ENCODE results near the gene NPBWR2. TPM values are rescaled to one million over a fixed set of nuclear protein-coding genes. Genes with fewer than 3 reads are reported as not detected.

Gene NPBWR2
- total RNA-seq, 1 donor from 2014 or later = not detected

DNA sequence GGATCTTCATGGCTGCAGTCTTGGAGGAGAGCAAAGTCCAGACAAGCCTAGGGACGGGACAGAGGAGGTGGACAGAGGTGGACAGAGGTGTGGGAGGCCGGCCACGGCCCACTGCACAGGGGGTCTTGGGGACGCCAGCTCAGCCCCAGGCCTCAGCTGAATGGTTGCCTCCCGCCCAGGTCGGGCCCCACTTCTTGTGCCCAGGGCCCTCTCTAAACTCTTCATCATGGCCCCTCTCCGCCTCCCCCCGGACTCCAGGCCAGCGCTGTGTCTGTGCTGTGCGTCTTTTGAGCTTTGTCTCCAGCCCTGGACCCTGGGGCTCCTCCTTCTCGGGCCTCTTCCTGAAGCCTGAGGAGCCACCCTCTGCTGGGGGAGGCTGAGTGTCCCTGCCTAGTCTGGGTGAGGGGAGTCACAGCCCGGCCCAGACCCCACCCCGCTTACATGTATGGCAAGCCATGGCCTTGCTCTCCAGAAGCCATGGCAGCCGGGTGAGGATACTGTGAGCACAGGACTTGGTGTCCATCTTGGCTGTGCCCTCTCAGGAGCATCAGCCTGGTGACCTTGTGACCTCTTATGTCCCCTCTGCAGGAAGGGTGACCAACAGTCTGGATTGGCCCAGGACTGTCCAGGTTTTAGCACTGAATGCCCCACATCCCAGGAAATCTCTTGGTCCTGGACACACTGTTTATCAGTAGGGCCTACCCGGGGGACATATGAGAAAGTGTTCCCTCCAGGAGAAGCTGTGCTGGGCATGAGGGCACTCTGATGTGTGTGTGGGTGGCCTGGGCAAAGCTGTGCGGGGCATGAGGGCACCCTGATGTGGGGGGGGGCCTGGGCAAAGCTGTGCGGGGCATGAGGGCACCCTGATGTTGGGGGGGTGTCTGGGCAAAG is 9.4 kb upstream of the NPBWR2 start:
- Mint-ChIP-seq H3K4me3 (no peak overlapping the region), H3K36me3 (ENCODE audit: low read depth) (no peaks in the 10 kb centered on the region), H3K27ac (no peak overlapping the region), H3K27me3 (peaks cover 6% of the 10 kb centered on the region), H3K4me1 (peaks cover 9% of the 10 kb centered on the region), H3K9me3 (no peaks in the 10 kb centered on the region)
- DNase-seq = peak; percentile 51
- intact Hi-C loops (cut with micrococcal nuclease) = no loop called here

DNA sequence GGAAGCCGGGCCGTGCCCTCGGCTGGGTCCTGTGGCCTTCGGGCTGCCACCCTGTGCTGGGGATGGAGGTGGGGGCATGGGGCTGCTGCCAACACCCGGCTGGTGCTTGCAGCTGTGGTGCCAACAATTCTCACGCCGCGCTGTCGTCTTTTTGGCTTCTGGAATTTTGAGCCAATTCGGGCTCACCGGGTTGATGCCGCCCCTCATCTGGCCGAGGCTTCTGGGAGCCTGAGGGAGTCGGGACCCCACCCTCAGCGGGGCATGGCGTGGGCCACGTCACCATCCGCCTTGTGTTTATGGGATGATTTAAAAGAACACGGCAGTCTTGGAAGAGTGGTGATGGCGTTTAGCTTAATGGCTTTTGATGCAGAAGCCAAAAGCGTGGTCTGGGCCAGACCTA is 8.7 kb upstream of the NPBWR2 start:
- peaks cover 9% of the 10 kb centered on the region for H3K4me1 Mint-ChIP-seq
- intact Hi-C loops (cut with micrococcal nuclease) = no loop called here
- no peaks in the 10 kb centered on the region for H3K27me3 Mint-ChIP-seq
- H3K4me3 Mint-ChIP-seq = no peak overlapping the region
- DNase-seq = peak; percentile 51
- H3K9me3 Mint-ChIP-seq = no peaks in the 10 kb centered on the region
- no peaks in the 10 kb centered on the region for H3K36me3 Mint-ChIP-seq (ENCODE audit: low read depth)
- H3K27ac Mint-ChIP-seq = no peak overlapping the region

DNA sequence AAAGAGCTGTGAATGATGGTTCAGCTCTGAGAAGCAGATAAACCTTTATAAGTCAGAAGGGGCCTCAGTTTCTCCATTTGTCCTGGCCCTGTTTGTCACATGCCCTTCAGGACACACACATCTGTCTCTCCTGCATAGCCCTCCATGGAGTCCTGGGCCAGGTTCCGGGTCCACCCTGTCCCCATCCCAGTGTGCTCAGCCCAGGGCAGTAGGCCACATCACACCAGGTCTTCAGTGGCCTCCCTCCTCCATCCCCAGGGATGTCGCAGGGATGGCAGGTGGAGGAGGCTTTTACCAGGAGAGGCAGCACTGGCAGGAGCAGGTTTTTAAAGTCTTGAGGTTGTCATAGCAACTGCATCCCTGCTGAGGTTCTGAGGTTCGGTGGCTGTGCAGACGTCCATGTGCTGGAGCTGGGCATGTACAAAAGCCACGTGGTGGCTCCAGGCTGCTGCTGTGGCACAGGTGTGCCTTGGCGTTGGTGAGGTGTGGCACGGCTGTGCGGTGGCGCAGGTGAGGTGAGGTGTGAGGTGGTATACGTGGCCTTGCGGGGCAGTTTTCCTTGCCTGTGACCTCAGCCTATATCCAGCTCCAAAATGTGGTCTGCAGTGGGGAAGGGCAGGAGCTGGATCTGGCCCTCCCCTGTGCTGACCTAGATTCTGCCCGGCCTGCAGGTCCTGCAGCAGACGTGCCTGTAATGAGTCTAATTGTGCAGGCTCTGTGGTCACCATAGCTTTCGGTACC is 8.0 kb upstream of the NPBWR2 start:
- Mint-ChIP-seq H3K27me3 (no peaks in the 10 kb centered on the region), H3K27ac (no peak overlapping the region), H3K9me3 (no peaks in the 10 kb centered on the region), H3K4me1 (peaks cover 7% of the 10 kb centered on the region), H3K4me3 (no peak overlapping the region), H3K36me3 (ENCODE audit: low read depth) (no peaks in the 10 kb centered on the region)
- intact Hi-C loops (cut with micrococcal nuclease) = no loop called here
- peak; percentile 55 for DNase-seq

DNA sequence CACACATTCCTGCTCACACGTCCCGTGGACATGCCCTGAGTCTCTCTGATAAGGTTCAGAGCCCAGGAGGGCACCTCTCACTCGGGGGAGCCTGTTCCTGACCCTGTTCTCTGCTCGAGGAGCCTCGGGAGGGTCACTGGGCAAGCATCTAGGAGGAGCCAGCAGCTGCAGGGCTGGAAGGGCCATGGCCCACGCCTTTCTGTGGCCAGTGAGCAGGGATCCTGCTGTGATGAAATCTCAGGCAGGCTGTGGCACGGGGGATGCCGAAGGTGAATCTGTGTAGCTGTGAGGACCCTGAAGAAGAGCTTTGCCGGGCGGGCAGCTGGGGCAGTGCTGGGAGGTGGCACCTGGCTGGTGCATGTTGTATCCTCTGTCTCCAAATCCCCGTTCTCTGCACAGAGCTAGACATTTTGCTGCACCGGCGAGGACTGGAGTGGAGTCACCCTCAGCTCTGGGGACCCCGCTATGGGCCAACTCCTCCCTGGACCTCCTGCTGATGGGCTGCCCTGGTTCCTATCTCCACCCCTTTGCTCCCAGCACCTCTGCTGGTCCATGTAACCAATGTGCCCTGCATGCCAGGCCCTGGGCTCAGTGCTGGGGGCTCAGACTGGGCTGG is 7.1 kb upstream of the NPBWR2 start:
- intact Hi-C loops (cut with micrococcal nuclease) = no loop called here
- Mint-ChIP-seq H3K4me1 (no peaks in the 10 kb centered on the region), H3K9me3 (no peaks in the 10 kb centered on the region), H3K36me3 (ENCODE audit: low read depth) (no peaks in the 10 kb centered on the region), H3K27ac (no peak overlapping the region), H3K4me3 (no peak overlapping the region), H3K27me3 (no peaks in the 10 kb centered on the region)
- DNase-seq = peak; percentile 52

DNA sequence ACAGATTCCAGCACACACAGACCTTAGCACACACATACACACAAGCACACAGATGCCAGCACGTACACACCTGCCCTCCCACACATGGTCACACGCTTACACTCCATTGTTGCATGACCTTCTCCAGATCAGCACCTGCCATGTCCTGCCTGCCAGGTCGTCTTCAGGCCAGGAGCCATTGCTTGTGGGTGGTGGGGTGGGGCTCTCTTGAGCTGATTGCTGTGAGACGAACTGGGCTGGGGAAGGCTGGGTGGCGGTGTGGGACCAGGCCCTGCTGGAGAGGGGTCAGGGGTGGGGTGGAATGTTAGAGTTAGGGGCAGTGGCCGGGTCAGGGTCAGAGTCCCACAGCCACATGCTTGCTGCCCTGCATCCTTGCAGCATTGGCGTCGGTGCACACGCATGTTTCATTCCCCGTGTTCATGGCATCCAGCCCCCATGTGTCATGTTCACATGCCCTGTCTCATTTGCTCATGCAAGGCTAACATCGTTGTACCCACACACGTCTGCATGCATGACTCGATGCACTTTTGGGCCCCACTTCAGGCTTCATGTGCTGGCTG is 6.5 kb upstream of the NPBWR2 start:
- H3K27ac Mint-ChIP-seq = no peak overlapping the region
- no peak overlapping the region for H3K4me3 Mint-ChIP-seq
- intact Hi-C loops (cut with micrococcal nuclease) = no loop called here
- no peaks in the 10 kb centered on the region for H3K36me3 Mint-ChIP-seq (ENCODE audit: low read depth)
- peak; percentile 48 for DNase-seq
- no peaks in the 10 kb centered on the region for H3K9me3 Mint-ChIP-seq
- no peaks in the 10 kb centered on the region for H3K4me1 Mint-ChIP-seq
- H3K27me3 Mint-ChIP-seq = no peaks in the 10 kb centered on the region

DNA sequence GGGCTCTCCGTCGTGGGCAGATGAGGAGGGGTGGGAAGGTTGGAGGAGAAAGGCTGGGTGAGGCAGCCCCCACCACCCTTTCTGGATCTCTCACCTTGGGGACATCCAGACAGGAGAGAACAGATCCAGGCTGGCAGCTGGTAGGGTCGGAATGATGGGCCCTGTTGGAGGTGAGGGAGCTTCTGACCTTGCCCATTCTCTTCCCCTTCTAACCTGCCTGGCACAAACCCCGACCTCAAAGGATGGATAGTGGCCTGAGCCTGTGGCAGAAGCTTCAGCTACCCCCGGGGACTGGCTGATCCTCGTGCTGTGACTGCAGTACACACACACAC is 6.0 kb upstream of the NPBWR2 start:
- no peak overlapping the region for H3K27ac Mint-ChIP-seq
- intact Hi-C loops (cut with micrococcal nuclease) = no loop called here
- no peaks in the 10 kb centered on the region for H3K9me3 Mint-ChIP-seq
- H3K4me3 Mint-ChIP-seq = no peak overlapping the region
- H3K27me3 Mint-ChIP-seq = no peaks in the 10 kb centered on the region
- no peak for DNase-seq
- H3K36me3 Mint-ChIP-seq (ENCODE audit: low read depth) = no peaks in the 10 kb centered on the region
- H3K4me1 Mint-ChIP-seq = no peaks in the 10 kb centered on the region

DNA sequence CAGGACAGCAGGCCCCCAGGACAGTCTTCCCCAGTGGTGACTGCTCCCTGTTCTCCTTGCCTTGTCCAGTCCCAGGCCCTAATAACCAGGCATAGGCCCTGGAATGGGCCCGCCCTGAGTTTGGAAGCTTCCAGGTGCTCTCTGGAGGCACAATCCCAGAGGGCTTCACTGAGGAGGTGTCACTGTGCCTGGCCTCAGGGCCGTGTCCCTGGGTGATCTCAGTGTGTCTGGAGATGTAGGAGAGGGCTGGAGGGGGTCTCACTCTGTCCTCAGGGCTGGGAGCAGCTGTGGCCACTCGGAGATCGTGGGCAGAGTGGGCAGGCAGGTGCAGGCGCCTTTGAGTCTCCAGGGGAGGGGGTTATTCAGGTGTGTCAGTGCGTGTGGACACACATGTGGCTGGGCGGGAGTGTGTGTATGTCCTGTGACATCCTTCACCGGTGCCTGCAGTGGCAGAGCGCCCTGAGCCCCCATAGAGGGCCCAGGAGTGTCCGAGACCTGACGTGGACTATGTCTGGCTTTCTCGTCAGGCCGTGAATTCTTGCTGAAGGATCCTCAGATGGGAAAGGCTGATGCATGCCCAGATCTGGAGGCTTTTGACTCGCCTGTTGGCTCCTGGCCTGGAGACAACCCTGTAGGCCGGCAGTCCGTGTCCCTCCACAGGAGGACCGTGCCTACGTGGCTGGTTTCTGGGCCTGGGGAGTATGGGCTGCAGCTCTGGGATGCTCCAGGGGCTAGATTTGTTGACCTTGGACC is 5.5 kb upstream of the NPBWR2 start:
- Mint-ChIP-seq H3K4me1 (no peaks in the 10 kb centered on the region), H3K36me3 (ENCODE audit: low read depth) (no peaks in the 10 kb centered on the region), H3K9me3 (no peaks in the 10 kb centered on the region), H3K4me3 (no peak overlapping the region), H3K27me3 (peaks cover under 1% of the 10 kb centered on the region), H3K27ac (no peak overlapping the region)
- intact Hi-C loops (cut with micrococcal nuclease) = no loop called here
- peak; percentile 54 for DNase-seq

DNA sequence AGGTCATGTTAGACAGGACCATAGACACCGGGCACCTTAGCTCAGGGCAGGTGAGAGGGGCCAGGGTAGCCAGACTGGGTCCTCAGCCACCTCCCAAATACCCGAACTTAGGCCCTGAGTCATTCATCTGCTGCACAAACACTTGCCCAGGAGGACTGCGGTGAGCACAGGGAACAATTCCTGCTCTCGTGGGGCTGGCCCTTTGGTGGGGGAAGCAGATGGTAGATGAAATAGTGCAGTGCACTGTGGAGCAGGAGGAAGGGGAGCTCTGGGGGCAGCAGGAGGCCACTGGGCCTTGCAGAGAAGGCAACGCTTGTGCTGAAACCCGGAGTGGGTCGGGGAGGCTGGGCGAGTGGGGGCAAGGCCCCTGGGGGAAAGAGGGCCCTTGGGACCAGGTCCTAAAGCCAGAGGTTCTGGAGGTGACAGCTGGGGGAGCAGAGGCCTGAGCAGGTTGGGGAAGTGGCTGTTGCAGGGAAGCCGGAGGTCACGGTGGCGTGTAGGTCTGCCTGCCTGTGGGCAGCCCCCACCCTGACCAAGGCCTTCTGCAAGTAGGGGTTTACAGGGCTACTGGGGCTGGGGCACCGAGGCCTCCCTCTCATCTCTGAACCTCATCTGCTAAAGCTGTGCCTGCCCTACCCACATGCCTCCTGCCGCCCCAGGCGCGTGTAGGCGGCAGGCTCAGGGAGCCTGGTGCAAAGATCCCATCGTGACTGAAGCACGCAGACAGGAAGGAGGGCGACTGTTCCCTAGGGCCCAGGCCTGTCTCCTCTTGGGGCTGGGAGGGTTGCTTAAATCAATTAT is 4.7 kb upstream of the NPBWR2 start:
- Mint-ChIP-seq H3K27me3 (peaks cover 2% of the 10 kb centered on the region), H3K4me3 (no peak overlapping the region), H3K27ac (no peak overlapping the region), H3K36me3 (ENCODE audit: low read depth) (no peaks in the 10 kb centered on the region), H3K4me1 (no peaks in the 10 kb centered on the region), H3K9me3 (no peaks in the 10 kb centered on the region)
- DNase-seq = peak; percentile 52
- intact Hi-C loops (cut with micrococcal nuclease) = no loop called here

DNA sequence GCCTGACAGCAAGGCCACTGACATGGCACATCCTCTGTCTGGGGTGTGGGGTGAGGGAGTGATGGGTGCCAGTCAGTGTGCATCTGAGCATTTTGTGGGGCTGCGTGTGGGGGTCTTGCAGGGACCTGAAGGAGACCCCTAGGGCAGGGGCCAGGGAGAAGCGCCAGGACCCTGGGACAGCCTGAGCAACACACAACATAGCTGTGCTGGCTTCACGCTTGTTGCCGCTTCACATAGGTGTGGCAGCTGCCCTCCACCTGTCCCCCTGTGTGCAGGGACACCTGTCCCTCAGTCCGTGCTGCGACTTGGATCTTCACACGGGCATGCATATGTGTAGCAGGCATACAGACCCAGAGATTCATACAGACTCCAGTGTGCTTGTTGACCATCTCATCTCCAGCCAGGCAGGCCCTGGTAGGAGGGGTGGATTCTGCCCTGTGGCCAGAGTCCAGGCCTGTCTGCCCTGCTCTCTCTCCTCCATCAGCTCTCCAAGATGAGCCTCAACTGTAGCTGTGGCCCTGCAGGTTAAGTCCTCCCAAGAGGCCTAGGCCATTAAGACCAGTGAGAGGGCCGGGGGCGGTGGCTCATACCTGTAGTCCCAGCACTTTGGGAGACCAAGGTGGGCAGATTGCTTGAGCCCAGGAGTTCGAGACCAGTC is 3.2 kb upstream of the NPBWR2 start:
- Mint-ChIP-seq H3K4me1 (no peaks in the 10 kb centered on the region), H3K36me3 (ENCODE audit: low read depth) (no peaks in the 10 kb centered on the region), H3K4me3 (no peak overlapping the region), H3K27me3 (peaks cover 5% of the 10 kb centered on the region), H3K27ac (no peak overlapping the region), H3K9me3 (no peaks in the 10 kb centered on the region)
- intact Hi-C loops (cut with micrococcal nuclease) = no loop called here
- peak; percentile 54 for DNase-seq

DNA sequence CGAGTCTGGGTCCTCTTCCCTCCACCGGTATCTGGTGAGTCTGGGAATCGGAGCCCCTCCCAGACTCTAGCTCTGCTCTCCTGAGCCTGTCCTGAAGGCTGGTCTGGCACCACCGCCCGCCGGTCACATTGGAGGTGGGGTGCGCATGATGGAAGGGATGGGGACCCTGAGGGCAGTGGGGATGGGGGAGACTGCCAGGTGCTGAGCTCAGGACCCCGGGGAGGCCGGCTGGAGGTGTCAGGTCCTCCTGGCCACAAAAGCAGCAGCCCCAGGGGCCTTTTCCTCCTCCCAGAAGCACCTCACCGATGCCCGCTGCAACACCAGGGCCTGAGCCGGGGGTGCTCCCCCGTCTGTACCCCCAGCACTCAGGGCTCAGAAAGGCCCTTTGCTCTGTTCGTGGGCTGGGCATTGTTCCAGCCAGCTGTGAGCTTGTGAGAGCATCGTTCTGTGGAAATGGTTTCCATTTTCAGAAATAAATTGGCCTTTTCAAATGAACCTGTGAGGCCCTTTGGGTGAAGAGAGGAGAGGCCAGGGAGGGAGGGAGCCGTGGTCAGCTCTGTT is 2.5 kb upstream of the NPBWR2 start:
- intact Hi-C loops (cut with micrococcal nuclease) = no loop called here
- Mint-ChIP-seq H3K27ac (no peak overlapping the region), H3K4me1 (no peaks in the 10 kb centered on the region), H3K4me3 (no peak overlapping the region), H3K36me3 (ENCODE audit: low read depth) (no peaks in the 10 kb centered on the region), H3K27me3 (peaks cover 5% of the 10 kb centered on the region), H3K9me3 (no peaks in the 10 kb centered on the region)
- DNase-seq = peak; percentile 48

DNA sequence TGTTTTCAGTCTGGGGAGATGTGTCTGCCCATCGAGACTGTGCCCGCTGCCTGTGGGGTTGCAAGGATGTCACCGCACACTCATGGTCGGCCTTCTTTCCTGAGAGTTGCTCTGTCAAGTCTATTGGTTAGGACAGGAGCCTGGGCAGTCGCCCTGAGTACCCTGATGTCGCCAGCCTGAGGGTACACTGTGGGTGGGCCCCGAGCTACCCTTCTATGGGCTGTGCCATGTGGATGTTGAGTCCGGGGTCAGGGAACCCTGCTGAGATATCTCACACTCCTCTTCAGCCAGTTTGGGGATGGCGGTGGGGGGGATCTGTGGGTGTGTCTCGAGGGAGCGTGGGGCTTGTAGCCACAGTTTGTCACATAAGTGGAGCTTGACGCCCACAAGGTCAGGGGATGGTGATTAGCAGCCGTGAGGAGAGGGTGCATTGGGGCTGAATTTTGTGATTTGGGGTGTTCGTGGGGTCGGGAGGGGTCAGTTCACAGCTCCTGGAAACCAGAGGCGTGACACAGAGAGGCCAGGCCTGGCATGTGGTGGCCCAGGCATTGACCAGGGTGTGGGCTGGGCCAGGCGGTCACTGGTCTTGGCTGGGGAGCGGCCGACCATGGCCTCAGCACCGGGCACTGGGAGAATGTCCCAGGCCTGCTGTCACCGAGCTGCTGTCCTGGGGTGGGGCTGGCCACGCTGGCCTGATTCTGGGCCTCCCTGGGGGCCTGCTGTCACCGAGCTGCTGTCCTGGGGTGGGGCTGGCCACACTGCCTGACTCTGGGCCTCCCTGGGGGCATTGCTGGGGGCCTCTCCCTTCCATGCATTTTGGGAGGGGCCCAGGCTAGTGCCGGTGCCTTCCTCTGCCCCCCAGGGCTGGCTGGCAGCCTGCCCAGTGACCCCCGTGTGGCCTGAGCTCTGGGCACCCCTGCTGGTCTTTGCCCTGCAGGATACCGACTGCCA is 1.6 kb upstream of the NPBWR2 start:
- Mint-ChIP-seq H3K4me3 (no peak overlapping the region), H3K9me3 (no peaks in the 10 kb centered on the region), H3K36me3 (ENCODE audit: low read depth) (no peaks in the 10 kb centered on the region), H3K4me1 (no peaks in the 10 kb centered on the region), H3K27me3 (peaks cover 5% of the 10 kb centered on the region), H3K27ac (no peak overlapping the region)
- intact Hi-C loops (cut with micrococcal nuclease) = no loop called here
- DNase-seq = peak; percentile 55

Measured in activated CD4-positive, alpha-beta T cell treated with anti-CD3 and anti-CD28 coated beads, Interleukin-2, amount 10 ng/mL, durations not matched to agents 24 days and 14 days (primary cell).